GM12801 (cell line): ENCODE measurements around the gene NAP1L5.

Experiments
- TF ChIP-seq, protein P1 (sequence below): IDR thresholded peaks from one replicate; pipeline ENCODE4 v1.5.1; 2011; ENCODE audit warnings: control low read depth; ENCODE audit not compliant: insufficient read length; ENCODE audit errors: extremely low read depth

Gene NAP1L5

DNA sequence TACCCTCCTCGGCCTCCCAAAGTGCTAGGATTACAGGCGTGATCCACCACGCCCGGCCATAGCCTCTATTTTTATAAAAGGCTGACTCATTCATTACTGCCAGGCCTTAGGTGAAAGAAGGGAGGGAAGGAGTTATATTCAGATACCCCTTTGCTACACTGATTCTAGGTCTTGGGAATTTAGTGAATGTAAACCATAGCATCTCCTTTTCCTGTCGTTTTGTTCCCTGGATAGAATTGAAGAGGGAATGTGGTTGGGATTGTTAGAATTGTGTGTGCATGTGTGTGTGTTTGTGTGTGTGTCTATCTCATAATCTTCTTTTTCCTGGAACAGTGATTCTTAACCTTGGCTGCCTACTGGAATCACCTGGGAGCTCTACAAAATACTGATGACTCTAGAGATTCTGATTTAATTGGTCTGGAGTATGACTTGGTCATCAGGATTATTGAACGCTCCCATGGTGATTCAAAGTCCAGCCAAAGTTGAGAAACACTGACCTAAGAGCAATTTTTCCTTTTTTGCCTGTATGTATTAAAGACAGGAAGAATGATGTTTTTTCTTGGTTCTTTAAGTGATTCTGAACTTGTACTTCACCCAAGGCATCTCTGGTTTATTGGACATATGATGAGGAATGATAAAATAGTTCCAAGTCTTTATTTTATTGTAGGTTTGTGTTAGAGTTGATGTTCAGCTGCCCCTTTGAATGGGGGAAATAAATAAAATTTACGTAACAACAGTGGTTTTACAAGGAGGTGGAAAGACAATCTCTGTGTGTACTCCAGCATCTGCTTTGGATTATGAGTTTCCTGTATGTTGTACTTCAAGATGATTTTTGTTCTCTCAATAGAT, 37.0 kb downstream of the NAP1L5 start:
- TF ChIP-seq, protein P1, sequence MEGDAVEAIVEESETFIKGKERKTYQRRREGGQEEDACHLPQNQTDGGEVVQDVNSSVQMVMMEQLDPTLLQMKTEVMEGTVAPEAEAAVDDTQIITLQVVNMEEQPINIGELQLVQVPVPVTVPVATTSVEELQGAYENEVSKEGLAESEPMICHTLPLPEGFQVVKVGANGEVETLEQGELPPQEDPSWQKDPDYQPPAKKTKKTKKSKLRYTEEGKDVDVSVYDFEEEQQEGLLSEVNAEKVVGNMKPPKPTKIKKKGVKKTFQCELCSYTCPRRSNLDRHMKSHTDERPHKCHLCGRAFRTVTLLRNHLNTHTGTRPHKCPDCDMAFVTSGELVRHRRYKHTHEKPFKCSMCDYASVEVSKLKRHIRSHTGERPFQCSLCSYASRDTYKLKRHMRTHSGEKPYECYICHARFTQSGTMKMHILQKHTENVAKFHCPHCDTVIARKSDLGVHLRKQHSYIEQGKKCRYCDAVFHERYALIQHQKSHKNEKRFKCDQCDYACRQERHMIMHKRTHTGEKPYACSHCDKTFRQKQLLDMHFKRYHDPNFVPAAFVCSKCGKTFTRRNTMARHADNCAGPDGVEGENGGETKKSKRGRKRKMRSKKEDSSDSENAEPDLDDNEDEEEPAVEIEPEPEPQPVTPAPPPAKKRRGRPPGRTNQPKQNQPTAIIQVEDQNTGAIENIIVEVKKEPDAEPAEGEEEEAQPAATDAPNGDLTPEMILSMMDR, result no peak

DNA sequence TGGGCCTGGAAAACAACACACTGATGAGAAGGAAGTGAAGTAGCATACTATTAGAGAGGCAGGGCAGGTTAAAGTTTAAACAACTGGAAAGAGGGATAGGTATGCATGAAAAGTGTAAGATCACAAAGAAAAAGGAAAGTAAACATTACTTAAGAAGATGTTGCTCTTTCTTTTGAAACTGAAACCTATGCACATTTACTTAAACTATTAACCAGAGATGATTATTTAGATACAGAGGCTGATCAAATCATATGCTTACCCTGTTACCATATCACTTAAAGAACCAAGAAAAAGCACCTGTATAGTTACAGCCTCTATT, 37.8 kb downstream of the NAP1L5 start:
- TF ChIP-seq, protein P1, result no peak

DNA sequence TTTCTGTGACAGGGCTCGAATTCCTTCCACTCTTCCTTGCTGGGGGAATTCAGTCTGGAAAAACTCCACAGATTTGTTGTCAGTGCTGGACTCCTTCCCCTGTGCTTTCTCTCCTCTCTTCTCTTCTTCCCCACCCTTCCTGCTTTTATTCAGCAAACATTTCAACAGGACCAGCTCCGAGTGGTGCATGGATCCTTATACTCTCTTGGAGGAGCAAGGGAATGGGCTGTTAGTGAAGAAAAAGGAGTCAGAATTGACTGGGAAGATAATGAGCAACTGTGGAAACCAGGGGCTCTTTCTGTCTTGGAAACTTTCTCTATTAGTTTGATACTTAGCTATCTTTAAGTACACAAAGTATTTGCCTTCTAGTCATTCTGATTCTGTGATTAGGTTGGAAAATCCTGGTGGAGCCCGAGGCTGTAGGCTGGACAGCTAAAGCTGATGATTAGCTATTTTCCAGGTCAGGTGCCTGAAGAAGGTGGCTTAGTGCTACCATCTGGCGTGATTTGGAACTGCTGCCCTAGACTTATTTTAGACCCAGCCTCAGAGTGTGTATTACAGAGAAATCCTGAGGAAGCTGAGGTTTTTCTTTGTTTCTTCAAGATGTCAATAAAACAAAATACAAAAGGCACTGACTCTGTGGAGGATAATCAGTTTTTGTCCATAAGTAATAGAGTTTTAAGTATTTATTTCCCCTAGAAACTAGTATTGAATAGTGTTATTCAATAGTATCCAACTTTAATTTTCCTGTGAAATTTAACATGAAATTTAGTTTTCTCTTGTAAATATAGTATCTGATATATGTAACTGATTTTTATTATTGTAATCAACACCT, 38.4 kb downstream of the NAP1L5 start:
- TF ChIP-seq, protein P1, result no peak

DNA sequence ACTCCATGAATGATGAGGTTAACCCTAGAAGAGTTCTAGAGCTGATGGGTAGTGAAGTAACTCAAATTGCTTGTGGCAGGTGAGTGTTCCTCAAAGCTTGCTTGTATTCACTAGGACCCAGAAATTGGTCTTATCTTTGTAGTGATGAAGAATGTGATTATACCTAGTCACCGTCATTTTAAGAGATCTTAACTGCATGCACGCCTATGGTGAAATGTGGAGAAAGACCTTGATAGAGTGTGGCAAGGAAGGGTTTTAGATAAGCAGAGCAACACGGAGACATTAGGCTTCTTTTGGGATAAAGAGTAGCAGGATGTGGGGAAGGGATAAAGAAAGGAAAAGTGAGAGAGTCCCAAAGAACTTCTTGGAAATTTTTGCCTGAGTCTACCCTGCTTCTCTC, 42.4 kb downstream of the NAP1L5 start:
- TF ChIP-seq, protein P1, result no peak

- TF ChIP-seq, protein P1, result no peak
Measured at GRCh38 chr4:88653371-88653946, 44.2 kb downstream of the NAP1L5 start.

DNA sequence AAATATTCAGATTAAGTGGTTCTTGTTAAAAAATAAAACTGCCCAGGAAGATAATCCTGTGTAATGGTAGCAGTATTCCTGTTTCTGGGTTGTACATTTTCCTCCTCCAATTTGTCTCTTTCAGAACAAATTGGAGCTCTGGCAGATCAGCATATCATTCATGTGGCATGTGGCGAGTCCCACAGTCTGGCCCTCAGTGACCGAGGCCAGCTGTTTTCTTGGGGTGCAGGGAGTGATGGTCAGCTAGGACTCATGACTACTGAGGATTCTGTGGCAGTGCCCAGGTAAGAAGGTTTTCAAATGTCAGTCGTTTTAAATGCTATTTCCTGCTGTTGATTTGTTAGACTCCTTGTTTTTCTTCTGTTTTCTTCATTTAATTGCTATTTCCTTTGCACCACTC, 47.9 kb downstream of the NAP1L5 start:
- TF ChIP-seq, protein P1, result no peak

DNA sequence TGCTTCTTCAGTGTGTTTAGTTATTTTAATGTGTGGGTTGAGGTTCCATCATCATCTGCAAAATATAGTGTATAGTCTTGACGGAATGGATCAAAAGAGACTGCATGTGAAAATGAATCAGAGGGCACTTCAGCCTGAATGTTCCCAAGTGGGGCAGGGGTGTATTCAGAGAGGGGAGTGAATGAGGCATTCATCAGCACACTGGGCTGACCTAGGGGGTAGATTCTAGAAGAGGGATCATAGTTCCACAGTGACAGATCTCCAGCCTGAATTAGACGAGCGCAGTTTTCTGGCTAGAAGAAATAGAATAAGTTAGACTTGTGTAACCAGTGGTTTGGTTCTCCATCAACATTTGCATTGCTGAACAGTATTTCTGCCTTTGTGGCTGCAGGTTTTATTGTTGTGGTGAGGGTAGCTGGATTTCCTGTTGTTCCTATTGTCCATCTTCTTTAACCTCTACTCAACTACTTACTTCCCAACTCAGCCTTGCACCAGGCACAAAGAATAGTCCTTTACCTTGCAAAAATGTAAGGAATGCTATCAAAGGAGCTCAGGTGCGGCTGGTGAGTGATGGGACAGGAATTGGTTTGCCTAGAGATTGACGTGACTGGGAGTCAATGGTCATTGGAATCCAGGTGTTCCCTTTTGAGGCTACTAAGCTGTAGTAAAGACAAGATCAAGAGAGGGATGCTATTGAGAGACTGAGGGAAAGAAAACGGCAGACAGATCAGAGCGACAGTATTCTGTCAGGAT, 50.9 kb downstream of the NAP1L5 start:
- TF ChIP-seq, protein P1, result no peak
